ENCODE results near the gene RAB21. TPM values are rescaled to one million over a fixed set of nuclear protein-coding genes. Genes with fewer than 3 reads are reported as not detected.

The RAB21 gene
- total and polyA plus RNA-seq, 2 of the 13 experiments (the other 11 are each of a cell fraction or from before 2014, with no cell fraction given): 4.4 to 50.9 TPM

- TF ChIP-seq ZNF263 (CRISPR knock-in tag; IDR thresholded peaks at IDR 0.05): peak; percentile 40; the same call in 1 of the 2 replicates
- peak; percentile 83; the same call in 1 of the 2 replicates for TF ChIP-seq ZBTB21 (CRISPR knock-in tag; IDR thresholded peaks at IDR 0.05)
- peak; percentile 95 for TF ChIP-seq POLR2AphosphoS5 (IDR thresholded peaks at IDR 0.05; ENCODE audit: low read depth, low read length)
- peak; percentile 79 for TF ChIP-seq YEATS4 (CRISPR knock-in tag; IDR thresholded peaks at IDR 0.05; ENCODE audit: borderline replicate concordance)
- no peak for TF ChIP-seq CSRNP1 (CRISPR knock-in tag; IDR thresholded peaks at IDR 0.05)
- peak; percentile 89 for TF ChIP-seq ATF1 (CRISPR knock-in tag; IDR thresholded peaks at IDR 0.05)
- TF ChIP-seq ZNF34 (CRISPR knock-in tag; IDR thresholded peaks at IDR 0.05; ENCODE audit: borderline replicate concordance): peak; percentile 77; the same call in 1 of the 2 replicates
- TF ChIP-seq KDM5B (CRISPR knock-in tag; IDR thresholded peaks at IDR 0.05; ENCODE audit: borderline replicate concordance): peak; percentile 24; the same call in 1 of the 2 replicates
- TF ChIP-seq ZZZ3 (CRISPR knock-in tag; IDR thresholded peaks at IDR 0.05; ENCODE audit: borderline replicate concordance): no peak
- TF ChIP-seq PITX1 (CRISPR knock-in tag; IDR thresholded peaks at IDR 0.05): 0 out of 2 replicates have a peak, but pooled peaks have one; percentile 19
- TF ChIP-seq SP1 (IDR thresholded peaks at IDR 0.05): no peak
- peak; percentile 75 for TF ChIP-seq SP1 (CRISPR knock-in tag; IDR thresholded peaks at IDR 0.05)
- peak; percentile 51; the same call in 1 of the 2 replicates for TF ChIP-seq SNAPC2 (CRISPR knock-in tag; IDR thresholded peaks at IDR 0.05)
- peak; percentile 55 for TF ChIP-seq FOSL2 (CRISPR knock-in tag; IDR thresholded peaks at IDR 0.05)
- TF ChIP-seq CREB1 (IDR thresholded peaks at IDR 0.05): peak; percentile 96
- peak; percentile 95 for TF ChIP-seq CREB1 (CRISPR knock-in tag; IDR thresholded peaks at IDR 0.05)
- TF ChIP-seq EP300 (IDR thresholded peaks at IDR 0.05; ENCODE audit: low read depth in 2 of 2, low read length in 2 of 2): 0 out of 4 replicates have a peak, but pooled peaks of 1 of the 2 experiments have one; percentile 7
- no peak for TF ChIP-seq EP300 (CRISPR knock-in tag; IDR thresholded peaks at IDR 0.05; ENCODE audit: borderline replicate concordance)
- TF ChIP-seq AHDC1 (CRISPR knock-in tag; IDR thresholded peaks at IDR 0.05; ENCODE audit: borderline replicate concordance): peak; percentile 31; the same call in 1 of the 2 replicates
- TF ChIP-seq ZNF784 (CRISPR knock-in tag; IDR thresholded peaks at IDR 0.05; ENCODE audit: borderline replicate concordance): 0 out of 2 replicates have a peak, but pooled peaks have one; percentile 44
- no peak for TF ChIP-seq ZNF253 (CRISPR knock-in tag; IDR thresholded peaks at IDR 0.05; ENCODE audit: borderline replicate concordance)
- TF ChIP-seq RFXAP (CRISPR knock-in tag; IDR thresholded peaks at IDR 0.05; ENCODE audit: borderline replicate concordance): 0 out of 2 replicates have a peak, but pooled peaks have one; percentile 74
- TF ChIP-seq KDM5A (IDR thresholded peaks at IDR 0.05; ENCODE audit: borderline replicate concordance, low read length): peak; percentile 45; the same call in 1 of the 2 replicates
Measured at GRCh38 chr12:71754461-71755145, at the start of gene RAB21 (continued).

Data from HepG2 (cell line).